ENCODE measurements around the gene PARD3.

- TF ChIP-seq CTCF (IDR thresholded peaks at IDR 0.05; ENCODE audit: insufficient read depth, low read depth, low read length) (no peak), EZH2 (IDR thresholded peaks at IDR 0.05; ENCODE audit: insufficient read depth, low read length) (no peak)
Measured at GRCh38 chr10:34601691-34602090, 213.4 kb downstream of the PARD3 start.

Data from astrocyte (in vitro differentiated cells and primary cell).